ENCODE data around the gene FCN1. TPM values are rescaled to one million over a fixed set of nuclear protein-coding genes. Genes with fewer than 3 reads are reported as not detected.

The FCN1 gene
- total RNA-seq, 1 experiment from 2014 or later: not detected

DNA sequence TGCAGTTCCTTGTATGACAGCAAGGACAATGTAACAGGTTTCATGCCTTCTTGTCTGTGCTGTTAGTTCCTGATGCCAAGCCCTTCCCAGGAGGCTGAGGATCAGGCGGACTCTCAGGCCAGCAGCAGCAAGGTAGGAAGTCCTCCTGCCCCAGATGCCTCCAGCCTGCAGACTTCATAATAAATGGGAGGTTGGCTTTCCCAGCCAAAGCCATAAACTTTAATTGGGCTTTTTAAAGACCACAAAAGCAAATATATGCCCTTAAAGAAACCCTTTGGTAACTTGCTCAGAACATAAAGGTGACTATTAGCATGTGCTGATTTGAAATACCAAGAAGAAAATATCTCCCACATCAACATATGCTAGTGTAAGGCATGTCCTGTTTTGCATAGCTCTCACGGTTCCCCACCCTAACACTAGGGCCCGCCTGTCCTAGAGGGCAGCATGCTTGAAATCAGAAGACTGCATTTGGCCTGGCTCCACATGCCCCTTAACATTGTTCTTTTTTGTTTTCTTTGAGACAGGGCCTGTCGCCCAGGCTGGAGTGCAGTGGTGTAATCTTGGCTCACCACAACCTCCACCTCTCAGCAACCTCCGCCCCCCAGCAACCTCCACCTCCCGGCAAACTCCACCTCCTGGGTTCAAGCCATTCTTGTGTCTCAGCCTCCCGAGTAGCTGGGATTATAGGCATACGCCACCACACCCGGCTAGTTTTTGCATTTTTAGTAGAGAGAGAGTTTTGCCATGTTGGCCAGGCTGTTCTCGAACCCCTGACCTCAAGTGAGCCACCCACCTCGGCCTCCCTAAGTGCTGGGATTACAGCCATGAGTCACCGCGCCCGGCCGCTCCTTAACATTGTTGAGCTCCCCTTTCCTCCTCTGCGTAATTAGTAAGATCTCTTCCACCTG, 44.6 kb upstream of the FCN1 start:
- Histone ChIP-seq H3K4me2 (ENCODE audit: low read length) (no peak overlapping the region), H3K4me1 (ENCODE audit: insufficient read depth, low read length) (no peaks in the 10 kb centered on the region), H3K27me3 (ENCODE audit: low read length) (0 out of 2 replicates have a peak, but pooled peaks cover 3% of the 10 kb centered on the region), H3K27ac (ENCODE audit: low read length) (no peak overlapping the region), H2AFZ (ENCODE audit: low read length) (no peak overlapping the region), H3F3A (ENCODE audit: low read length, unreplicated experiment) (no peaks in the 10 kb centered on the region), H3K79me2 (ENCODE audit: low read length) (no peaks in the 10 kb centered on the region), H3K9me3 (ENCODE audit: low read length) (no peaks in the 10 kb centered on the region), H3K36me3 (ENCODE audit: low read depth, low read length) (no peaks in the 10 kb centered on the region), H3K9me2 (replicated peaks; ENCODE audit: low read length) (no peaks in the 10 kb centered on the region), H4K20me1 (ENCODE audit: low read length) (no peaks in the 10 kb centered on the region), H3K4me3 (ENCODE audit: low read length) (no peak overlapping the region), H3K9ac (ENCODE audit: low read length) (no peak overlapping the region)
- DNase-seq (no peak), ATAC-seq (no peak)
- TF ChIP-seq, protein P1, sequence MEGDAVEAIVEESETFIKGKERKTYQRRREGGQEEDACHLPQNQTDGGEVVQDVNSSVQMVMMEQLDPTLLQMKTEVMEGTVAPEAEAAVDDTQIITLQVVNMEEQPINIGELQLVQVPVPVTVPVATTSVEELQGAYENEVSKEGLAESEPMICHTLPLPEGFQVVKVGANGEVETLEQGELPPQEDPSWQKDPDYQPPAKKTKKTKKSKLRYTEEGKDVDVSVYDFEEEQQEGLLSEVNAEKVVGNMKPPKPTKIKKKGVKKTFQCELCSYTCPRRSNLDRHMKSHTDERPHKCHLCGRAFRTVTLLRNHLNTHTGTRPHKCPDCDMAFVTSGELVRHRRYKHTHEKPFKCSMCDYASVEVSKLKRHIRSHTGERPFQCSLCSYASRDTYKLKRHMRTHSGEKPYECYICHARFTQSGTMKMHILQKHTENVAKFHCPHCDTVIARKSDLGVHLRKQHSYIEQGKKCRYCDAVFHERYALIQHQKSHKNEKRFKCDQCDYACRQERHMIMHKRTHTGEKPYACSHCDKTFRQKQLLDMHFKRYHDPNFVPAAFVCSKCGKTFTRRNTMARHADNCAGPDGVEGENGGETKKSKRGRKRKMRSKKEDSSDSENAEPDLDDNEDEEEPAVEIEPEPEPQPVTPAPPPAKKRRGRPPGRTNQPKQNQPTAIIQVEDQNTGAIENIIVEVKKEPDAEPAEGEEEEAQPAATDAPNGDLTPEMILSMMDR (conservative IDR thresholded peaks at IDR 0.05; ENCODE audit: low read depth, low read length): no peak
- TF ChIP-seq EZH2phosphoT487 (IDR thresholded peaks at IDR 0.05; ENCODE audit: borderline replicate concordance, low read length) (no peak), EZH2 (IDR thresholded peaks at IDR 0.05; ENCODE audit: low read length, unreplicated experiment) (no peak)
- intact Hi-C loops (cut with micrococcal nuclease): no loop called here
- no TSS peak for BruUV-seq (replicated peaks)
- POLR2A ChIA-PET (ENCODE audit: unreplicated experiment): no interaction called here
- CTCF ChIA-PET: no interaction called here

DNA sequence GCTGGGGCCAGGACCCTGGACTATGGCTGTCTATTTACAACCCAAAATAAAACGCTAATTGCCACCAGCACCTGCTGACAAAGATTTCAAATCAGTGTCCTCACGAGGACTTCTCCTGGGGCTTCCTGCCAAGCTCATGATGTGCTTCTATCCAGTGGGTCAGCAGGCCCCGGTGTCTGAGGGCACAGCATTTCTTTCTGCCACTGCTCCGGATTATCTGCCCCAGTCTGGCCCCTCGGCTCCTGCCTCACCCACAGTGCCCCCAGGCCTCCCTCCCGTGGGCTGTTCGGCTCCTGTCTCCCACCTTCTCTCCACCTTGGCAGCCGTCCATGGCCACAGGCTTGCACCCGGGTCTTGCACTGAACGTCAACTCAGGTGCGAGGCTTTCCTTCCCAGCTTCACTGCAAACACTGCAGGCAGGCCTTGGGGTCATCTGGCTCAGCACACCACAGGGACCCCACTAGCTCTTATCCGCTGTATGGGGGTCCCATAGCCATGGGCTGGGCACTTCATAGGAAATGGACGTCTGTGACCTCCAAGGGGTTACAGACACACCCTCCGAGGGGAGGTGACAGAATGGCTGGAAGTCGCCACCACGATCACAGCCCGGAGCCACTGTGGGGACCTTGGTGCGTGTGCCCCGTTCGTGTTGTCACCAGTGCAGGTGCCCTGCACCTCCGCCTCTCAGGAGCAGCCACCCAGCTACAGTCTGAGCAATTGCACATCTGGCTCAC, 43.8 kb upstream of the FCN1 start:
- Histone ChIP-seq H3K36me3 (ENCODE audit: low read depth, low read length) (no peaks in the 10 kb centered on the region), H2AFZ (ENCODE audit: low read length) (no peak overlapping the region), H3K4me2 (ENCODE audit: low read length) (no peak overlapping the region), H3K27ac (ENCODE audit: low read length) (no peak overlapping the region), H3K79me2 (ENCODE audit: low read length) (no peaks in the 10 kb centered on the region), H4K20me1 (ENCODE audit: low read length) (no peaks in the 10 kb centered on the region), H3F3A (ENCODE audit: low read length, unreplicated experiment) (no peaks in the 10 kb centered on the region), H3K9me3 (ENCODE audit: low read length) (no peaks in the 10 kb centered on the region), H3K9ac (ENCODE audit: low read length) (no peak overlapping the region), H3K9me2 (replicated peaks; ENCODE audit: low read length) (no peaks in the 10 kb centered on the region), H3K4me1 (ENCODE audit: insufficient read depth, low read length) (no peaks in the 10 kb centered on the region), H3K4me3 (ENCODE audit: low read length) (no peak overlapping the region), H3K27me3 (ENCODE audit: low read length) (0 out of 2 replicates have a peak, but pooled peaks cover 3% of the 10 kb centered on the region)
- DNase-seq (no peak), ATAC-seq (no peak)
- ChIA-PET POLR2A (ENCODE audit: unreplicated experiment) (no interaction called here), CTCF (no interaction called here)
- intact Hi-C loops (cut with micrococcal nuclease): no loop called here
- no TSS peak for BruUV-seq (replicated peaks)
- TF ChIP-seq EZH2phosphoT487 (IDR thresholded peaks at IDR 0.05; ENCODE audit: borderline replicate concordance, low read length) (no peak), EZH2 (IDR thresholded peaks at IDR 0.05; ENCODE audit: low read length, unreplicated experiment) (no peak)
- TF ChIP-seq, protein P1 (conservative IDR thresholded peaks at IDR 0.05; ENCODE audit: low read depth, low read length): no peak
